Transverse colon (tissue), 4 donors: Measurements from ENCODE around the gene ZNF33B. TPM values are rescaled to one million over a fixed set of nuclear protein-coding genes. Genes with fewer than 3 reads are reported as not detected.

Experiments
- DNase-seq: peaks from one replicate; pipeline ENCODE4 v3.0.0-alpha.2; 2019
- H3K27ac ChIP-seq, 4 donors: fragments of 200-600 bp; sonication (generic); 2 replicates each; pipeline ENCODE4 v1.5.1; 2016 to 2018; ENCODE audit warnings: inconsistent platforms in 4 of 4
- H3K27me3 ChIP-seq: fragments of 200-600 bp; sonication (generic); 2 replicates; pipeline ENCODE4 v1.5.1; 2017; ENCODE audit warnings: inconsistent platforms
- H3K36me3 ChIP-seq, 4 donors: fragments of 200-600 bp; sonication (generic); 2 replicates each; pipeline ENCODE4 v1.5.1; 2017 to 2019; ENCODE audit warnings: inconsistent platforms in 4 of 4
- H3K4me1 ChIP-seq, 4 donors: fragments of 200-600 bp; sonication (generic); 2 replicates each; pipeline ENCODE4 v1.5.1; 2017 to 2020; ENCODE audit warnings: inconsistent platforms in 4 of 4
- H3K4me3 ChIP-seq, 4 donors: fragments of 200-600 bp; sonication (generic); 1 replicate in 1 of 4; 2 replicates in 3 of 4; pipeline versions ENCODE4 v1.5.1 to v1.6.1; 2017 to 2019; ENCODE audit warnings: inconsistent platforms in 4 of 4
- H3K9me3 ChIP-seq, 2 donors: fragments of 200-600 bp; sonication (generic); 2 replicates each; pipeline ENCODE4 v1.5.1; 2017 to 2019; ENCODE audit warnings: inconsistent platforms in 2 of 2
- EP300 ChIP-seq: sonication (generic); formaldehyde crosslinking; IDR thresholded peaks from one replicate; pipeline ENCODE4 v1.6.1; 2017; ENCODE audit warnings: antibody characterized with exemption, low read depth
- POLR2A ChIP-seq: fragments of 450-650 bp; IDR thresholded peaks from one replicate; pipeline ENCODE4 v1.6.1; 2016; ENCODE audit warnings: antibody characterized with exemption, mild to moderate bottlenecking, moderate library complexity
- POLR2AphosphoS5 ChIP-seq, 3 donors: sonication (generic); formaldehyde crosslinking; IDR thresholded peaks; one replicate each; pipeline ENCODE4 v1.6.1; 2016; ENCODE audit warnings: antibody characterized with exemption in 3 of 3
- WGBS, 2 donors: methylation state at CpG; one replicate each; pipeline ENCODE4 v1.1.5; 2018; ENCODE audit warnings: low coverage in 1 of 2; 5-methylcytosine and 5-hydroxymethylcytosine counted together
- in situ Hi-C, 4 donors: fragments of 200-750 bp; cut with MboI; loops; one replicate each; pipeline versions ENCODE4 v1.15.0 to v1.15.1; 2017; ENCODE audit warnings: low sequenced_read_pairs in 3 of 4, low pct_ligation_motif_present in 1 of 4, low pct_unique_long_range_greater_than_20kb in 1 of 4
- intact Hi-C: fragments of 100-400 bp; cut with DNase I; formaldehyde crosslinking; loops from one replicate; pipeline ENCODE4 v1.15.1; 2023; ENCODE audit warnings: low total_unique reads
- total RNA-seq, 4 donors: library from RNA; depleted of rRNA; stranded (reverse); fragments of >200 nt; gene quantifications; one replicate each; pipeline ENCODE4 v1.1.0, GENCODE V29; 2016
- TF ChIP-seq, protein P1 (sequence below), 5 experiments: fragments of 200-600 bp in 3 of 5; fragments of 450-650 bp in 2 of 5; sonication (generic) in 3 of 5; IDR thresholded peaks; 1 replicate in 2 of 5; 2 replicates in 3 of 5; pipeline ENCODE4 v1.5.1; 2016 to 2017; ENCODE audit warnings: antibody characterized with exemption in 5 of 5, inconsistent platforms in 3 of 5, mild to moderate bottlenecking in 2 of 5, moderate library complexity in 1 of 5

The ZNF33B gene
- total RNA-seq, 4 donors from 2014 or later: 4.1 to 20.3 (median 12.9) TPM

DNA sequence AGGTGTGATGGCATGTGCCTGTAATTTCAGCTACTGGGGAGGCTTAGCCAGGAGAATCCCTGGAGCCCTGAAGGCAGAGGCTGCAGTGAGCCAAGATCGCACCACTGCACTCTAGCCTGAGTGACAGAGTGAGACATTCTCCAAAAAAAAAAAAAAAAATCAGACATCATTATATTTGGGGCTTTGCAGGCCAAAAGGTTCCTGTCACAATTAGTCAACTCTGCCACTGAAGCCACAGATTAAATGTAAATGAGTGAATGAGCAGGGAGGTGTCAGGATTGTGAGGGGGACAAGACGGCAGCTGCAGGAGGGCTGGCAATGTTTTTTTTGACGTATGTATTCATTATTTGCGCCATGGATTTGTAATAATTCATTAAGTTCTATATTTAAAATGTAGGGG, 3.3 kb downstream of the ZNF33B start:
- H3K4me3 ChIP-seq: no peak overlapping the region
- H3K27ac ChIP-seq: no peak overlapping the region
- in situ Hi-C loops (no loop called here), intact Hi-C loops (no loop called here)
- TF ChIP-seq POLR2A: no peak
- no peak for TF ChIP-seq POLR2AphosphoS5 (IDR thresholded peaks at IDR 0.05)
- TF ChIP-seq, protein P1, sequence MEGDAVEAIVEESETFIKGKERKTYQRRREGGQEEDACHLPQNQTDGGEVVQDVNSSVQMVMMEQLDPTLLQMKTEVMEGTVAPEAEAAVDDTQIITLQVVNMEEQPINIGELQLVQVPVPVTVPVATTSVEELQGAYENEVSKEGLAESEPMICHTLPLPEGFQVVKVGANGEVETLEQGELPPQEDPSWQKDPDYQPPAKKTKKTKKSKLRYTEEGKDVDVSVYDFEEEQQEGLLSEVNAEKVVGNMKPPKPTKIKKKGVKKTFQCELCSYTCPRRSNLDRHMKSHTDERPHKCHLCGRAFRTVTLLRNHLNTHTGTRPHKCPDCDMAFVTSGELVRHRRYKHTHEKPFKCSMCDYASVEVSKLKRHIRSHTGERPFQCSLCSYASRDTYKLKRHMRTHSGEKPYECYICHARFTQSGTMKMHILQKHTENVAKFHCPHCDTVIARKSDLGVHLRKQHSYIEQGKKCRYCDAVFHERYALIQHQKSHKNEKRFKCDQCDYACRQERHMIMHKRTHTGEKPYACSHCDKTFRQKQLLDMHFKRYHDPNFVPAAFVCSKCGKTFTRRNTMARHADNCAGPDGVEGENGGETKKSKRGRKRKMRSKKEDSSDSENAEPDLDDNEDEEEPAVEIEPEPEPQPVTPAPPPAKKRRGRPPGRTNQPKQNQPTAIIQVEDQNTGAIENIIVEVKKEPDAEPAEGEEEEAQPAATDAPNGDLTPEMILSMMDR (IDR thresholded peaks at IDR 0.05): no peak
- no peak for TF ChIP-seq EP300
- no peaks in the 10 kb centered on the region for H3K9me3 ChIP-seq
- H3K4me1 ChIP-seq: peaks cover 0 to 26% (median 7%) of the 10 kb centered on the region in 4 donors
- peaks cover 0 to 25% (median 8%) of the 10 kb centered on the region in 4 donors for H3K36me3 ChIP-seq
- DNase-seq: no peak
- WGBS, 2 donors: 96% methylated on average over 3 to 4 of the region's 4 CpGs
- H3K27me3 ChIP-seq: no peaks in the 10 kb centered on the region

DNA sequence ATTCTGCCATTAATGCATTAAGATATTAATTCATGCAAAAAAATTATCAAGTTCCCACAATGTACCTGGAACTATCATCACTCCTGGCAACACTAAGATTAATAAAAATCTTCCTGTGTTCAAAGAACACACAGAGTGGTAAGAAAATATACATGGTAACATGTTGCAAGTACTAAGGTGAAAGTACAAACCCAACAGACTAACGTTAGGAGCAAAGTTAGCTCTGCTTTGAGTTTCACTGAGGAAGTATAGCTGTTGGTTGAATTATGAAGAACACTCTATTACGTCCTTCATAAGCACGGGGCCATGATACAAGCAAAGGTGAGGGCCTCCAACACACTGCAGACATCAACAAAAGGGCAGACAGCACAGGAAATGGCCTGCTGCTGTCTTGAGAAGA, 5.8 kb downstream of the ZNF33B start:
- WGBS, 2 donors: 80 to 85% methylated on average over 1 to 3 of the region's 3 CpGs
- Histone ChIP-seq H3K36me3 (peaks cover 0 to 45% (median 12%) of the 10 kb centered on the region in 4 donors), H3K27me3 (no peaks in the 10 kb centered on the region), H3K4me1 (peaks cover 0 to 12% (median 0%) of the 10 kb centered on the region in 4 donors), H3K4me3 (no peak overlapping the region), H3K27ac (no peak overlapping the region), H3K9me3 (no peaks in the 10 kb centered on the region)
- TF ChIP-seq, protein P1 (IDR thresholded peaks at IDR 0.05): no peak
- TF ChIP-seq EP300 (no peak), POLR2AphosphoS5 (IDR thresholded peaks at IDR 0.05) (no peak), POLR2A (no peak)
- intact Hi-C loops: no loop called here
- in situ Hi-C loops: no loop called here
- no peak for DNase-seq

DNA sequence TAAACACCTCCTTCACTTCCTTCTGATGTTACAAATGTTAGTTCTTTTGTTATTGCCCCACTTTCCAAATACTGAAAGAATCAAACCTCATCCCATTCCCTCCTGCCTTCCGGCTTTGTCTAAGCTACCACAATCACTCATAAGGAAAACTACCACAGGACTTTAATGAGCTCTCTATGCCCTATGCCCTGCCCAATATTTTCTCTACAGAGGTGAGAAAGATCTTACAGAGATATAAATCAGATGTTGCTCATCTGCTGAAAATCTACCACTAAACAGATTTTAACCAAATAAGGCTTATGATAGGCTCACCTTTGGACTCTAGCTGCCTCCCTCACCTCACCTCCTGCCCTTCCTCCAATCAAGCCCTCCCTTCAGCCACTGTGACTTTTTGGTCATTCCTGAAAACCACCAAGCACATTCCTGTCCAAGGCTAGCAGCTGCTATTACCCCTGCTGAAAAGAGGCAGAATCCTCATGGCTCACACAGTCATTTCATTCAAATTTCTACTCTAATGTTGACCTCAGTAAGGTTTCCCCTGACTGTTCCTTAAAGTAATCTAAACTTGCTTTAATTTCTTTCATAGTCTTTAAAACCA, 7.7 kb downstream of the ZNF33B start:
- H3K9me3 ChIP-seq: no peaks in the 10 kb centered on the region
- in situ Hi-C loops: no loop called here
- peaks cover 0 to 60% (median 12%) of the 10 kb centered on the region in 4 donors for H3K36me3 ChIP-seq
- no peaks in the 10 kb centered on the region for H3K27me3 ChIP-seq
- TF ChIP-seq POLR2AphosphoS5 (IDR thresholded peaks at IDR 0.05) (no peak), POLR2A (no peak), EP300 (no peak)
- TF ChIP-seq, protein P1 (IDR thresholded peaks at IDR 0.05): no peak
- no peak overlapping the region for H3K4me3 ChIP-seq
- DNase-seq: no peak
- H3K4me1 ChIP-seq: no peaks in the 10 kb centered on the region
- WGBS, 2 donors: 83 to 94% methylated on average over 1 of the region's 1 CpG
- intact Hi-C loops: no loop called here
- H3K27ac ChIP-seq: no peak overlapping the region

DNA sequence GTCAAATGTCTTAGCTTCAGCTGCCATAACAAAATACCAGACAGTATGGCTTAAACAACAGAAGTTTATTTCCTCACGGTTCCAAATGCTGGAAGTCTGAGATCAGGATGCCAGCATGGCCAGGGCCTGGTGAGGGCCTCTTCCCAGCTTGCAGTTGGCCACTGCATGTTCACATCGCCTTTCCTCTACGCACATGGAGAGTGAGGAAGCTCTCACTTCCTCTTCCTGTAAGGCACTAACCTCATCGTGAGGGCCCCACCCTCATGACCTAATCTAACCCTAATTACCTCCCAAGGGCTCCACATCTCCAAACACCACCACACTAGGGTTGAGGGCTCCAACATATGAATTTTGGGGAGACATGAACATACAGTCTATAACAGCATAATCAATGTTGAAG, 14.4 kb downstream of the ZNF33B start:
- peaks cover 0 to 3% of the 10 kb centered on the region in 2 donors for H3K9me3 ChIP-seq
- no peak overlapping the region for H3K4me3 ChIP-seq
- 77 to 79% methylated on average over 4 of the region's 4 CpGs for WGBS, 2 donors
- intact Hi-C loops: no loop called here
- in situ Hi-C loops: no loop called here
- H3K36me3 ChIP-seq: peaks cover 0 to 30% (median 3%) of the 10 kb centered on the region in 4 donors
- no peaks in the 10 kb centered on the region for H3K27me3 ChIP-seq
- peaks cover 0 to 7% (median 3%) of the 10 kb centered on the region in 4 donors for H3K4me1 ChIP-seq
- H3K27ac ChIP-seq: no peak overlapping the region
- DNase-seq: no peak
- TF ChIP-seq POLR2A (no peak), POLR2AphosphoS5 (IDR thresholded peaks at IDR 0.05) (no peak), EP300 (no peak)
- TF ChIP-seq, protein P1 (IDR thresholded peaks at IDR 0.05): no peak
